Measurements from ENCODE around the gene TBX10. TPM values are rescaled to one million over a fixed set of nuclear protein-coding genes. Genes with fewer than 3 reads are reported as not detected.

The TBX10 gene
- total and polyA plus RNA-seq, 2 donors (not counting 3 experiments of a cell fraction or from before 2014, with no cell fraction given) = not detected

GRCh38 chr11:67670316-67671210 lies 31.0 kb upstream of the TBX10 start:
- TF ChIP-seq EZH2 (IDR thresholded peaks at IDR 0.05; ENCODE audit: borderline replicate concordance, low read depth, low read length, severe bottlenecking) (no peak), FOS (IDR thresholded peaks at IDR 0.05; ENCODE audit: borderline replicate concordance, insufficient read depth, low read length) (no peak), POLR2AphosphoS5 (IDR thresholded peaks at IDR 0.05; ENCODE audit: insufficient read depth, low read depth, low read length) (no peak), MYC (IDR thresholded peaks at IDR 0.05; ENCODE audit: low read depth, low read length) (no peak), JUN (IDR thresholded peaks at IDR 0.05; ENCODE audit: borderline replicate concordance, insufficient read depth, insufficient read length, low read depth) (no peak), POLR2A (IDR thresholded peaks at IDR 0.05; ENCODE audit: low read depth, low read length) (no peak), GATA2 (IDR thresholded peaks at IDR 0.05; ENCODE audit: insufficient read depth, insufficient read length, low read depth, low read length) (no peak)
- TF ChIP-seq, protein P1, sequence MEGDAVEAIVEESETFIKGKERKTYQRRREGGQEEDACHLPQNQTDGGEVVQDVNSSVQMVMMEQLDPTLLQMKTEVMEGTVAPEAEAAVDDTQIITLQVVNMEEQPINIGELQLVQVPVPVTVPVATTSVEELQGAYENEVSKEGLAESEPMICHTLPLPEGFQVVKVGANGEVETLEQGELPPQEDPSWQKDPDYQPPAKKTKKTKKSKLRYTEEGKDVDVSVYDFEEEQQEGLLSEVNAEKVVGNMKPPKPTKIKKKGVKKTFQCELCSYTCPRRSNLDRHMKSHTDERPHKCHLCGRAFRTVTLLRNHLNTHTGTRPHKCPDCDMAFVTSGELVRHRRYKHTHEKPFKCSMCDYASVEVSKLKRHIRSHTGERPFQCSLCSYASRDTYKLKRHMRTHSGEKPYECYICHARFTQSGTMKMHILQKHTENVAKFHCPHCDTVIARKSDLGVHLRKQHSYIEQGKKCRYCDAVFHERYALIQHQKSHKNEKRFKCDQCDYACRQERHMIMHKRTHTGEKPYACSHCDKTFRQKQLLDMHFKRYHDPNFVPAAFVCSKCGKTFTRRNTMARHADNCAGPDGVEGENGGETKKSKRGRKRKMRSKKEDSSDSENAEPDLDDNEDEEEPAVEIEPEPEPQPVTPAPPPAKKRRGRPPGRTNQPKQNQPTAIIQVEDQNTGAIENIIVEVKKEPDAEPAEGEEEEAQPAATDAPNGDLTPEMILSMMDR (IDR thresholded peaks at IDR 0.05; ENCODE audit: extremely low read depth in 1 of 2, insufficient read depth in 1 of 2, low read depth in 1 of 2, low read length in 2 of 2) = no peak
- TF ChIP-seq, protein P2, sequence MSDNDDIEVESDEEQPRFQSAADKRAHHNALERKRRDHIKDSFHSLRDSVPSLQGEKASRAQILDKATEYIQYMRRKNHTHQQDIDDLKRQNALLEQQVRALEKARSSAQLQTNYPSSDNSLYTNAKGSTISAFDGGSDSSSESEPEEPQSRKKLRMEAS (IDR thresholded peaks at IDR 0.05; ENCODE audit: insufficient read depth, insufficient read length) = no peak
- CTCF ChIA-PET = interaction anchor here (0.5 to 1.4 kb wide), 4 partner anchors 12 to 532 kb away, joined by 3 to 11 read pairs (median 4); partner anchors contain the start of gene NUDT8
- BruUV-seq (replicated peaks) = no TSS peak

More at GRCh38 chr11:67670316-67671210, 31.0 kb upstream of the TBX10 start:
- POLR2A ChIA-PET = no interaction called here
- DNase-seq (ENCODE audit: low read depth, low spot score) = no peak
- Histone ChIP-seq H3K36me3 (ENCODE audit: control insufficient read depth in 2 of 2, extremely low read depth in 1 of 2, insufficient read depth in 2 of 2, low read length in 2 of 2) (no peaks in the 10 kb centered on the region), H3K79me2 (ENCODE audit: control insufficient read depth, insufficient read depth, low read length) (no peaks in the 10 kb centered on the region), H3K4me2 (ENCODE audit: insufficient read depth, low read length) (no peak overlapping the region), H3K9me3 (replicated peaks; ENCODE audit: control insufficient read depth, insufficient read depth, low read length) (no peaks in the 10 kb centered on the region), H2AFZ (ENCODE audit: low read depth, low read length) (no peak overlapping the region), H3K4me3 (replicated peaks in 1 of 3; ENCODE audit: insufficient read depth in 1 of 3, low read depth in 1 of 3, low read length in 3 of 3) (no peak overlapping the region), H3K9me1 (replicated peaks; ENCODE audit: control insufficient read depth, extremely low read depth, insufficient read depth, low read length) (no peaks in the 10 kb centered on the region), H3K9ac (replicated peaks; ENCODE audit: extremely low read depth, insufficient read depth, low read length) (no peak overlapping the region), H3K27ac (ENCODE audit: insufficient read depth, low read depth, low read length) (no peak overlapping the region), H3K27me3 (ENCODE audit: control insufficient read depth in 2 of 2, insufficient read depth in 2 of 2, low read length in 2 of 2) (peaks cover 0 to 2% of the 10 kb centered on the region in 2 experiments), H3K4me1 (ENCODE audit: control insufficient read depth, extremely low read depth, insufficient read depth, low read length) (no peaks in the 10 kb centered on the region), H4K20me1 (replicated peaks; ENCODE audit: control insufficient read depth, extremely low read depth, insufficient read depth, low read length) (no peaks in the 10 kb centered on the region)
- FAIRE-seq = no peak
- intact Hi-C loops (cut with micrococcal nuclease) = no loop called here
- dilution Hi-C loops (cut with MboI; ENCODE audit: extremely low pct_ligation_motif_present, low sequenced_read_pairs) = no loop called here
